ENCODE measurements around the gene MX2. TPM values are rescaled to one million over a fixed set of nuclear protein-coding genes. Genes with fewer than 3 reads are reported as not detected.

MX2 gene
- total RNA-seq, 2 experiments from 2014 or later, result 9.2 to 10.3 TPM

GRCh38 chr21:41406340-41406739 is 44.5 kb downstream of the MX2 start:
- peaks cover 4% of the 10 kb centered on the region for H3K9me3 Mint-ChIP-seq
- intact Hi-C loops (cut with micrococcal nuclease), result no loop called here
- no peak for ATAC-seq
- ChIA-PET CTCF (no interaction called here), POLR2A (no interaction called here)
- no peak overlapping the region for H3K4me3 Mint-ChIP-seq
- no peak for TF ChIP-seq CTCF (IDR thresholded peaks at IDR 0.05)
- no peak for DNase-seq
- no peak overlapping the region for H3K27ac Mint-ChIP-seq
- H3K36me3 Mint-ChIP-seq (ENCODE audit: low read depth), result peaks cover 32% of the 10 kb centered on the region
- no peaks in the 10 kb centered on the region for H3K4me1 Mint-ChIP-seq (ENCODE audit: low read depth)
- H3K27me3 Mint-ChIP-seq, result no peaks in the 10 kb centered on the region

- no peaks in the 10 kb centered on the region for H3K27me3 Mint-ChIP-seq
- intact Hi-C loops (cut with micrococcal nuclease), result no loop called here
- no peaks in the 10 kb centered on the region for H3K4me1 Mint-ChIP-seq (ENCODE audit: low read depth)
- no peak overlapping the region for H3K27ac Mint-ChIP-seq
- TF ChIP-seq CTCF (IDR thresholded peaks at IDR 0.05), result no peak
- POLR2A ChIA-PET, result no interaction called here
- ATAC-seq, result no peak
- peaks cover 29% of the 10 kb centered on the region for H3K36me3 Mint-ChIP-seq (ENCODE audit: low read depth)
- peaks cover 15% of the 10 kb centered on the region for H3K9me3 Mint-ChIP-seq
- DNase-seq, result no peak
- H3K4me3 Mint-ChIP-seq, result no peak overlapping the region
- CTCF ChIA-PET, result interaction anchor here (1.7 kb wide), 1 partner anchor 285 kb away, joined by 3 read pairs; no protein-coding TSS in a partner anchor
Observed at GRCh38 chr21:41407541-41408460, 46.0 kb downstream of the MX2 start.

- ATAC-seq (no peak), DNase-seq (no peak)
- H3K9me3 Mint-ChIP-seq, result peaks cover 25% of the 10 kb centered on the region
- H3K4me1 Mint-ChIP-seq (ENCODE audit: low read depth), result no peaks in the 10 kb centered on the region
- CTCF ChIA-PET, result interaction anchor here (1.9 kb wide), 1 partner anchor 127 kb away, joined by 4 read pairs; no protein-coding TSS in a partner anchor
- no peak for TF ChIP-seq CTCF (IDR thresholded peaks at IDR 0.05)
- H3K4me3 Mint-ChIP-seq, result no peak overlapping the region
- intact Hi-C loops (cut with micrococcal nuclease), result no loop called here
- POLR2A ChIA-PET, result no interaction called here
- no peaks in the 10 kb centered on the region for H3K27me3 Mint-ChIP-seq
- H3K27ac Mint-ChIP-seq, result no peak overlapping the region
- H3K36me3 Mint-ChIP-seq (ENCODE audit: low read depth), result peaks cover 29% of the 10 kb centered on the region
Observed at GRCh38 chr21:41410361-41410760, 48.5 kb downstream of the MX2 start.

GRCh38 chr21:41410767-41411448 is 49.1 kb downstream of the MX2 start:
- Mint-ChIP-seq H3K36me3 (ENCODE audit: low read depth) (peaks cover 29% of the 10 kb centered on the region), H3K4me1 (ENCODE audit: low read depth) (no peaks in the 10 kb centered on the region), H3K4me3 (no peak overlapping the region), H3K9me3 (peaks cover 25% of the 10 kb centered on the region), H3K27me3 (no peaks in the 10 kb centered on the region), H3K27ac (no peak overlapping the region)
- no peak for ATAC-seq
- no peak for DNase-seq
- ChIA-PET POLR2A (no interaction called here), CTCF (interaction anchor here (1.3 to 1.7 kb wide), 2 partner anchors 39 to 127 kb away, joined by 5 to 7 read pairs; no protein-coding TSS in a partner anchor)
- no peak for TF ChIP-seq CTCF (IDR thresholded peaks at IDR 0.05)
- intact Hi-C loops (cut with micrococcal nuclease), result no loop called here
